NOMO-1 treated with dmso at 0.1 percent for 144 hours (cell line): ENCODE measurements around the gene KIF11.
"Not testable (repeated sequence)": the region's sequence is repeated elsewhere in the genome, so short reads cannot be mapped to it uniquely, and the experiment has no call there.

Experiments
- DNase-seq: peaks from one replicate; lab custom pipeline; 2025; ENCODE audit not compliant: unreplicated experiment; lab: John Stamatoyannopoulos, UW

Gene KIF11

DNA sequence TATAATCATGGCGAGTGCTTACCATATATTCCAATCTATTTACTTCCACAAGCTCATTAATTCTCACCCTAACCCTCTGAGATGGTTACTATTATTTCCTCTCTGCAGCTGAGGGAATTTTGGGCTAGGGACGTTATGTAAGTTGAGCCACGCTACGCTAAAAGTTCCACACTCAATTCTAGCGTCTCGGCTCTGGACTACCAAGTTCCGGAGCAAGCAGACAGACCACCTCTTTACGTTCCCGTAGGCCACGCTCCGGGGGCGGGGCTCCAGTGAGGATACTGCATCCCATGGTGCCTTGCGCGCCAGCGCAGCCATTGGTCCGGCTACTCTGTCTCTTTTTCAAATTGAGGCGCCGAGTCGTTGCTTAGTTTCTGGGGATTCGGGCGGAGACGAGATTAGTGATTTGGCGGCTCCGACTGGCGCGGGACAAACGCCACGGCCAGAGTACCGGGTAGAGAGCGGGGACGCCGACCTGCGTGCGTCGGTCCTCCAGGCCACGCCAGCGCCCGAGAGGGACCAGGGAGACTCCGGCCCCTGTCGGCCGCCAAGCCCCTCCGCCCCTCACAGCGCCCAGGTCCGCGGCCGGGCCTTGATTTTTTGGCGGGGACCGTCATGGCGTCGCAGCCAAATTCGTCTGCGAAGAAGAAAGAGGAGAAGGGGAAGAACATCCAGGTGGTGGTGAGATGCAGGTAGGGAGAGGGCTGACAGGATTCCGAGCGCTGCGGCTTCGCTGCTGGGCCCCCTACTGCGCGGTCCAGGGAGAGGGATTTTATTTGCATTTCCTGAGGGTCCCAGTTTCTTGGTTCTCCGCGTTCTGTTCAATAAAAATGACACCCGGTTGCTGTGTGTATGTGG, at the start of gene KIF11:
Gene KIF11, plus strand, starts transcription at position 370 of the 858 bp plus-strand sequence. Its CDS starts 246 bp downstream, at position 616.
- DNase-seq: peak; percentile 95

DNA sequence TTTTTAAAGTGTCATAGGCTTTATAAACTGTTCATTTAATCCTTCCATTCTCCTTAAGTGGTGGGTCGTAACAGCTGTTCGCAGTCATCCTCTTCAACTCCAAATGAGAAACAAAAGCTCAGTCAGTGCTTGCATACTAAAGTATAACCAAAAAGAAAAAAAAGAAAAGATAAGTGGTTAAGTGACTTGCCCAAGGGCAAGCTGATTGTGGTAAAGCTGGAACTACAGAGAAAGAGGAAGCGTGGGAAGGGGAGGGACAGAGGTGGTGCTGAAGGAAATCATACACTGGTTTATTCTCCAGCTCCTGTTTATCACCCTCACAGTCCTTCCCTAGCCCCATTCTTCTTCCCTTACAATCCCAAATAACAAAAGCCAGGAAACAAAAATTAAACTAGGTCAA, 48.6 kb upstream of the KIF11 start:
- peak; percentile 81 for DNase-seq

DNA sequence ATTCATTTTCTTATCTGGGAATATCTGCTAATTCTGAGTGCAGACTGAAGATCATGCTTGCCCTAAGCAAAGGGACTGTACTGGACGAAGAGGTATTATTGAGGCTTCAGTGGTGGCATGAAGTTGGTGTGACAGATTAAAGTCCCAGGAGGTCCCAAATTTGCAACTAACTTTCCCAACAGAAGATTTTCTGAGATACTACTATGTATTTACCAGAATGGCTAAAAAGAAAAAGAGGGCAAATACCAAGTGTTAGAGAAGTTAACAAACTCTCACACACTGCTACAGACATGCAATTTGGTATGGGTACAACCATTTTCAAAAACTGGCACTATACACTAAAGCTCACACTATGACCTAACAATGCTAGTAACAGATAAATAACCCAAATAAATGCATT, 47.4 kb upstream of the KIF11 start:
- DNase-seq: no peak

DNA sequence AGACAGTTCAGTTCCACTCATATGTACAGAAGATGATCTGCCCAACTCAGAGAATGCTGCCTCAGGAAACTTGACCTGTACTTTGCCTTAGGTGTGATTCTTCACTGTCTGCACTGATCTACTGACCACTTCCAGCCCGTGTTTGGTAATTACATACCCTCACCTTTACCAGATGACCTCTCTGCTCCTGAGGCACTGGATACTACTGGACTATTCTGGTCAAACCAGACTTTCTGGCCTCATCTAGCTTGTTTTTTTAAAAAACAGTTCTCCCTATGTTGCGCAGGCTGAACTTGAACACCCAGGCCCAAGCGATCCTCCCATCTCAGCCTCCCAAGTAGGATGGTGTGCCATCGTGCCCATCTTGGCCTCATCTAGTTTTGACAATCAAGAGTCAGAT, 45.3 kb upstream of the KIF11 start:
- no peak for DNase-seq

DNA sequence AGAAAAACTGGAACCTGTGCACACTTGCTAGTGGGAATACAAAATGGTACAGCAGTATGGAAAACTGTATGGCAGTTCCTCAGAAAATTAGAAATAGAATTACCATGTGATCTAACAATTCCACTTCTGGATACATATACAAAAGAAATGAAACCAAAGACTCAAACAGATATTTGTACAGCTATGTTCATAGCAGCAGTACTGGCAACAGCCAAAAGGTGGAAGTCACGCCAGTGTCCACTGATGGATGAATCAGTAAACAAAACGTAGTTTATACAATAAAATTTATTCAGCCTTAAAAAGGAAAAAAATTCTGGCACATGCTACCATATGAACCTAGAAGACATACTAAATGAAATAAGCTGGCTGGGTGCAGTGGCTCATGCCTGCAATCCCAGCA, 42.0 kb upstream of the KIF11 start:
- DNase-seq: no peak

DNA sequence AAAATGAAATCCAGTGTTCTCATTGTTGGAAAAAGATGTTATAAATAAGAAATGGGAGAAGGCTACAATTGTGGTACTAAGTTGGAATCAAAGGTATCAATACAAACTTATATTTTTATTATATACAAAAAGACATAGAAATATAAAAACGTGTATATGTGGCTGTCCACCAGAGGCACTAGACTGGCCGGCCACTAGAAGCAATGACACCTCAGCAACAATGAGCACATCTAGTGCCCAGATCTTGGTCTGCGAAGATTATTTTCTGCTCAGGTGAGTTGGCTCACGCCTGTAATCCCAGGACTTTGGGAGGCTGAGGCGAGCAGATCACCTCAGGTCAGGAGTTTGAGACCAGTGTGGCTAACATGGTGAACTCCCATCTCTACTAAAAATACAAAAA, 40.6 kb upstream of the KIF11 start:
- no peak for DNase-seq

DNA sequence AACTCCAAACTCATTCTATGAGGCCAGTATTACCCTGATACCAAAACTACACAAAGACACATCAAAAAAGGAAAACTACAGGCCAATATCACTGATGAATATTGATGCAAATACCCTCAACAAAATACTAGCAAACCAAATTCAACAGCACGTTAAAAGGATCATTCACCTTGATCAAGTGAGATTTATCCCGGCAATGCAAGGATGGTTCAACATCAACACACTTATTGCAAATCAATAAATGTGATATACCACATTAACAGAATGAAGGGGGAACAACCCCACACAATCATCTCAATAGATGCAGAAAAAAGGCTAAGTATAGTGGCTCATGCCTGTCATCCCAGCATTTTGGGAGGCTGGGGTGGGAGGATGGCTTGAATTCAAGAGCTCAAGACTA, 39.0 kb upstream of the KIF11 start:
- DNase-seq: no peak

DNA sequence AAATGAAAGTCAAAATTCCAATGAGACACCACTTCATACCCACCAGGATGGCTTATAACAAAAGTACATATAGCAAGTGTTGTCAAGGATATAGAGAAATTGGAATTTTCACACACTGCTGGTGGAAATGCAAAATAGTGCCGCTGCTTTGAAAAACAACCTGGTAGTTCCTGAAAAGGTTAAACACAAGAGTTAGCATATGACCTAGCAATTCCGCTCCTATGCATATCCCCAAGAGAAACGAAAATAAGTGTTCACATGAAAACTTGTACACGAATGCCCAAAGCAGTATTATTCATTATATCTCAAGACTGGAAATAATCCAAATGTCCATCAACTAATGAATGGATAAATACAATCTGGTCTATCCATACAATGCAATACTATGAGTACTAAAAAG, 33.9 kb upstream of the KIF11 start:
- no peak for DNase-seq

DNA sequence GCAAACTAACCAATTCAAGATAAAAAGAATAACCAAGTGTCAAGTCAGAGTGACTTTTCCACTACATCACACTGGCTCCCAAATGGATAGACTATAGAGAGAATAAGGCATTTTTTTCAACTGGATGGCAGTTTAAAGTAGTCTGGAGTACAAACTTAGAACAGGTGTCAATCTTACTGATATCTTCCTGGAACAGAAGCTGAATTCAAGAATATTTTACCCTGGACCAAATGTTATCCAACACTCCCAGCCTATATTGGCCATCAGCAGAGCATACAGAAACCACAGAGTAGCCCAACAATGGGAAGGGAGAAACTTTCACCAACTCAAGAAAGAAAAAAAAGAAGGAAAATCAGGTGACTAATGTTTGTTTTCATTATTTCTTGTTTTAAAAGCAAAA, 30.5 kb upstream of the KIF11 start:
- no peak for DNase-seq

DNA sequence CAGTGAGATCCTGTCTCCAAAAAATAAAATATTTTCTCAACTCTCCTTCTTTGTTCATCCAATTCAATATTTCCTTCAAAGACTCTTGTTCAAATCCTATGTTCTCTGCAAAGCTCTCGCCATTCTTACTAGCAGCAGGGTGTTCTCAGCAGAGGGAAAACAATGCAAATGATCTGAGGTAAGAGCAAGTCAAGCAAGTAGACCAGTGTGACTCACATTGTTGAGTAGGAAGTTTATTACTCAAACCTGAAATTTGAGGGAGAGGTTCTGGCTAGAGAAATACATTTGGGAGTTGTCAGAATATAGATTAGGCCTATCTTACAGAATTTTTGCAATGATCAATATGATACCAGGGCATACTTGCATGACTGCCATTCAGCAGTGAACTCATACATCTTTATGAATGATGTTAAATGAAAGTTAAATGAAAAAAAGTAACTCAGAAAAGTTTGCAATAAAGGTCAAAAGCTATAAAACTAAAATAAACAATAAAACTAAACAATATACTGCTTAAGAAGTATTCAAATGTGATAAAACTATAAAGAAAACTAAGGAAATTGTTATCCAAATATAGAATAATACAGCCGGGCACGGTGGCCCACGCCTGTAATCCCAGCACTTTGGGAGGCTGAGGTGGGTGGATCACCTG, 24.9 kb upstream of the KIF11 start:
- DNase-seq: no peak

DNA sequence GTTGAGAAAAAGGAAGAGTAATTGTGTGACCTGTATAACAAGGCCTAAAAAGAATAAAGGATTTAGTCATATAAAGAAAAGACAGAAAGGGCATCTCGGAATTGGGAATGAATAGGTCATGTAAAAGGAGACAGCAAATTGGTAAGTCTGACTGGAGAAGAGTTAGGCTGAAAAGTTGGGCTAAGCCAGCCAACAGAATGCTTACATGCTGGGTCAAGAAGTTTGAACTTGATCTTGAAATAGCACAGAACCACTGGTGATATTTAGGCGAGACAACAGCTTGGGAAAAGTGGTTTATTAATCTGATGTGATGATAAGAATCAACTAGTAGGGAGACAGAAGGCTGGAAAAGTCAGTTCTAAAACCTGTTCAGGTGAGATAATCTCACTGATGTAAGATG, 23.9 kb upstream of the KIF11 start:
- no peak for DNase-seq

DNA sequence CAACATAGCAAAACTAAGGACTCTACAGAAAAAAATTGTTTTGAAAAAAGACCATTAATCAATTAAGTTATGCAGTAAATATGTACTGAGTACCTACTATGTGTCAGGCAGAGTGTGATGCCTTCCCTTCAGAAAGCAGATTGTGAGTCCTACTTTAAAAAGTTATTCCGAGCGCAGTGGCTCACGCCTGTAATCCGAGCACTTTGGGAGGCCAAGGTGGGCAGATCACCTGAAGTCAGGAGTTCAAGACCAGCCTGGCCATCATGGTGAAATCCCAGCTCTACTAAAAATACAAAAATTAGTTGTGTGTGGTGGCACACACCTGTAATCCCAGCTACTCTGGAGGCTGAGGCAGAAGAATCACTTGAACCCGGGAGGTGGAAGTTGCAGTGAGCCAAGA, 23.3 kb upstream of the KIF11 start:
- DNase-seq: not testable (repeated sequence)

DNA sequence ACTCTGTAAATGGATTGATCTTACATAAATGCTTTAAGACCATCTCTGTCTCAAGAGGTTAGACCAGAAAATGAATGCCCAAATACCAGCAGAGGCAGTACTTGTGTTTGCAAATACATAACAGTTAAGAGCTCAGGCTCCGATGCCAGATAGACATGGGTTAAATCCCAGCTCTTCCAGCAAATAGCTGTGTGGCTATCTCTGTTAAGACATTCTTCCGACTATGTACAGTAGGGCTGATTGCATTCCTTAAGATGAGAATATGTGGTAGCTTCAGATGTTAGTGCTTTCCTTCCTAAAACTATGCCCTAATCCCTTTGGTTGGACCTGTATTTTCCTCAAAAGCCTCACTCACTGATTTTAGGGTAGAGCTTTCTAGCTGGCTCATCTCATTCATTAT, 21.3 kb upstream of the KIF11 start:
- no peak for DNase-seq

DNA sequence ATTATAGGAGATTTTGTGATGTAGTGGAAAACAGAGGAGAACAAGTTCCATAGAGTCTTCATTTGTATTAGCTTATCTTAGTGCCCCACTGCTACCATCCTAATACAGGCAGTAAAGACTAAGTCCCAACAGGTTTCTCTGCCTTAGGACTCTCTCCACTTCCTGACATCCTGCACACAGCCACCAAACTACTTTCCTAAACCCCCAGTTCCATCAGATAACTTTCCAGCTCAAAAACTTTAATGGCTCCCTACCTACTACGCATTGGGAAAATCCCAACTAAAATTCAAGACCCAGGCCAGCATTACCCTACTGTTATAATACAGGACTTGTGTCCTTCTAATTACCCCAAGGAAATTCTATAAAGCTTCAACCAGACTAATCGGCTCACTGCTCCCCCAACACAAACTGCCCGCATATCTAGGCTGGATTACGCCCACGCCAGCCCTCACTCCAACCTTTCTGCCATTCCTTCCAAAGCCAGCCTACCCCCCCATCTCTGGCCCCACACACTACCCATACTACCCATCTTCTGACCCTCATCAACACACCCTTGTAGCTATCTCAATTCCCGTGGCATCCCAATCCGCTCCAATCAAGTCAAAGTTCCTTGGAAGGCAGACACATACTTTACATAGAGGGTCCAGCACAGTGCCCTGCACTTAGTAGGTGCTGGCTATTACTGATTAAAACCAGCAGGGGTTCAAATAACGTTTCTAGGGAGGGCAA, 20.4 kb upstream of the KIF11 start:
- no peak for DNase-seq

DNA sequence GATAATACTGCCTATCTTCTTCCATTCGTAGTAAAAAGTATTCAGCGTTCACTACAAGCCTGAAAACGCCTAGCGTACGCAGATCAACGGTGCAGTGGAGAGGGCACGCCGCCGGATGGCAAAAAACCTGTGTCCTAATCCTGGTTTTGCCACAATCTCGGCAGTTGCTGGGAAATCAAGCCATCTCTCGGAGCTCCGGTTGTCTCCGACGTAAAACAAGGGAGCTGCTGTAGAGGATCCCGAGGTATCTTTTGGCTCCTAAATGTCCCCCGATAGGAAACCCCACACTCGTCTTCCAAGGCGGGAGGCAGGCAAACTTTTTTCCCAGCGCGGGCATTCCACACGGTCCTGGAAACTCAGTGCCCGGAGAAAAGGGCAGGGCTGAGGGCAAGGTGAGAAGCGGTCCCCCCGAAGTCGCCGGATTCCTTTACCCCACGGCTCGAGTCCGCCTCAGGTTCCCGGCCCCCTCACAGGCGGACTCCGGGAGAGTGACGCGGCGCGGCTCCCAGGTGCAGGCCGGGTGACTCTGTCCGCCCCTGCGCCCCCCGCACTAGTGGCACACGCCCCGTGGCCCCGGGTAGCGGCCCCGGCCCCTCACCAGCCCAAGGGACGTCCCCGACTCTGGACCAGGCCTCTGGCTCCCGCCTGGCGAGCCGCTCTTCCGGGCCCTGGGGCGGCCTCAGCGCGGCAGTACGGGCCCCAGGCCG, 19.7 kb upstream of the KIF11 start:
- DNase-seq: peak; percentile 35

DNA sequence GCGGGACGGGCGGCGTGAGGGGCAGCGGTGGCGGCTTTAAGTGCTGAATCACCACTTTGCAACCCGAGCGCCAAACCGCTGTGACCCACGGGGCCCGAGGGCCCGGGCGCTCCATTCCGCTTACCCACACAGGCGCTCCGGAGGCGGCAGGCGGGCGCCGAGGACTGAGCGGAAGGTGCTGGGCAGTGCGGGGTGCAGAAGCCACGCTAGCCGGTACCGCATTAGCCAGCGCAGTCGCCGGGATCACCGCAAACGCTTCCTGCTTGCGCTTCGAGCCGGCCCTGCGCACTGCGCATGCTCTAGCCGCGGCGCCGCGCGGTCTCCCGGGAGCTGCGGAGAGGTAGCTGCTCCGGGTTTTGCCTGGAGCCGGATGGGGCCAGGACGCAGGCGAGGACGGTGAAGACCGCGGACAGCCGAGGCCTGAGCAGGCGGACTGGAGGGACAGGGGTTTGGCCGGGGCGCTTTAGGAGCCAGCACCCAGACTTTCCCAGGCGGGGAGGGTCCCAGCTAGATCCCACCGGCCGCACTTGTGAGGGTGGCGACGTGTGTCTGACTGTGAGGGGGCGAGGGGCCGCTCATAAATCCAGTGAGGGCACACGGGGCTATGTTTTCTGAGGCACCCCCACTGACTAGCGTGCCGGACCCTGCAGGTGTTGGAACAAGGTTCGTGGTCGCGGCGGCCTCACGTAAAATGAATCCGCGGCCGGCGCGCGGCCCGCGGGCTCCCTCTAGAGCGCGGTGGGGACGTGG, 19.0 kb upstream of the KIF11 start, which contains the start of gene IDE:
Gene IDE, minus strand, starts transcription at position 296 of the 750 bp plus-strand sequence. Its CDS starts 74 bp downstream, at position 222.
- DNase-seq: peak; percentile 64

DNA sequence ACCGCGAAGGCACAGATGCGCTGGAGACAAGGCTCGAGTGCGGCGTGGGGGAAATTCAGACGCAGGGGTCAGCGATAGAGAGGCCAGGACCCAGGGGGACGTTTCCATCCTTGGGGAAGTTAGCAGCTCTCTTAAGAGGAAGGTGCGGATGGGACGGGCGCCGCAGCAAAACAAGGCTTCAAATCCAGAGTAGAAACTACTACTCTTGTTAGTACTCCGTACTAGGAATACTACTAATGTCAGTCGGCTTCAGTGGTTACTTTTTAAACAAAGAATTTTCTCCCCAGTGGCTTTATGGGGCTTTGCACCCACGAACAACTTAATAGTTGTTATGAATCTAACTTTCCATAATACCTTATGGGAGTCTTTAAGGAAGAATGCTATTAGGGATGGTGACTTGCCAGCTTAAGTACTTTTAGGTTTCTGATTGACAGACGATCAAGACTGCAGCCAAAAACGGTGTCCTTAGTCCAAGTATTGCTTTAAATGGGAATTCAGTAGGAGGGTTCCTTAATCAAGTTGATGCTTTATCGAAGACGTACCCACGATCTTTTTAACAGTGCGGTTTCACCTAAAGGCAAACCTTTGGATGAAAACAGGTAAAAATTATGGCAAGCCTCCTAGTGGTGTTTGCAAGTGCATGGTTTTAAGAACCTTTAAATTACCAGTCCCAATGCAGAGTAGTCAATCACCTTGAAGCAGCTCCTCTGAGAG, 18.2 kb upstream of the KIF11 start:
- DNase-seq: peak; percentile 52

DNA sequence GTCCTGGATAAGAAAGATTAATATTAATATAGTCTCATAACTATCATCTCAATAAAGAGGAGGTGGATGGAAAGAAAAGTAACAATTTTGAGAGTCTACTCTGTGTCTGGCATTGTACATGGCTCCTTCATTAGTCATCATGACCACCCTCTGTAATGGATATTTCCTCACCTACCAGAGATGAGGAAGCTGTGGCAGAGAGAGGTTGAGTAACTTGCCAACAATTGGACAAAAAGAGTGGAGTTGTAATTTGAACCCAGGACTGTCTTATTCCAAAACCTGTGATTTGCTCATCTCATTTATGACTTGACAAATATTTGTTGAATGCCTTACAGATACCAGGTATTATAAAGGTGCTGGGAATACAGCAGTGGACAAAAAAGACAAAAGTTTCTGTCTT, 17.0 kb upstream of the KIF11 start:
- DNase-seq: peak; percentile 62

DNA sequence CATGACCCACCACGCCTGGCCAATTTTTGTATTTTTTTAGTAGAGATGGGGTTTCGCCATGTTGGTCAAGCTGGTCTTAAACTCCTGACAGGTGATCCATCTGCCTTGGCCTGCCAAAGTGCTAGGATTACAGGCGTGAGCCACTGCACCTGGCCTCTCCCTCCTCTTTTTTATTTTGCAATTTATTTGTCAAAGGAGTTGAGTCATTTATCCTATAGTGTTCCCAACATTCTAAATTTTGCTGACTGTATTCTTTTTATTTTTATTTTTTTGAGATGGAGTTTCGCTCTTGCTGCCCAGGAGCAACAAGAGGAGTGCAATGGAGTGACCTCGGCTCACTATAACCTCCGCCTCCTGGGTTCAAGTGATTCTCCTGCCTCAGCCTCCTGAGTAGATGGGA, 10.6 kb upstream of the KIF11 start:
- DNase-seq: not testable (repeated sequence)
